ENCODE results near the gene EBF4. TPM values are rescaled to one million over a fixed set of nuclear protein-coding genes. Genes with fewer than 3 reads are reported as not detected.

Gene EBF4
- total RNA-seq, 6 experiments from 2014 or later: 2.8 to 16.6 (median 6.2) TPM

GRCh38 chr20:2752567-2753460 lies 60.2 kb downstream of the EBF4 start:
- H3K4me1 ChIP-seq: peaks cover 0 to 24% (median 4%) of the 10 kb centered on the region in 4 donors
- intact Hi-C loops (cut with DNase I): loop anchor here in 1 of 2 donors (10.0 kb wide), 1 partner anchor 112 kb away; no protein-coding TSS in a partner anchor
- DNase-seq (peak in 2 of 3 donors; percentile 45 to 48), ATAC-seq (no peak)
- 31% methylated on average over 22 of the region's 47 CpGs for WGBS (ENCODE audit: insufficient coverage, low coverage, low lambda C conversion rate, missing lambda C conversion rate)
- no peak overlapping the region for H3K27ac ChIP-seq
- peak overlapping the region; percentile 38 to 64 (median 55) for H3K4me3 ChIP-seq
- H3K9me3 ChIP-seq: no peaks in the 10 kb centered on the region
- no peaks in the 10 kb centered on the region for H3K27me3 ChIP-seq
- H3K36me3 ChIP-seq: no peaks in the 10 kb centered on the region
- TF ChIP-seq CTCF (IDR thresholded peaks at IDR 0.05): peak; percentile 27 to 52 (median 49)
- TF ChIP-seq POLR2A (IDR thresholded peaks at IDR 0.05): no peak

GRCh38 chr20:2753461-2754040 lies 61.0 kb downstream of the EBF4 start:
- peaks cover 0 to 24% (median 4%) of the 10 kb centered on the region in 4 donors for H3K4me1 ChIP-seq
- no peaks in the 10 kb centered on the region for H3K27me3 ChIP-seq
- WGBS (ENCODE audit: insufficient coverage, low coverage, low lambda C conversion rate, missing lambda C conversion rate): 82% methylated on average over 4 of the region's 6 CpGs
- H3K9me3 ChIP-seq: no peaks in the 10 kb centered on the region
- intact Hi-C loops (cut with DNase I): loop anchor here in 1 of 2 donors (10.0 kb wide), 1 partner anchor 111 kb away; no protein-coding TSS in a partner anchor
- no peaks in the 10 kb centered on the region for H3K36me3 ChIP-seq
- no peak overlapping the region for H3K27ac ChIP-seq
- no peak overlapping the region for H3K4me3 ChIP-seq
- no peak for TF ChIP-seq POLR2A (IDR thresholded peaks at IDR 0.05)
- TF ChIP-seq CTCF (IDR thresholded peaks at IDR 0.05): no peak
- DNase-seq (peak in 1 of 3 donors; percentile 32), ATAC-seq (no peak)

- H3K27ac ChIP-seq: no peak overlapping the region
- DNase-seq: peak in 1 of 3 donors; percentile 31
- H3K4me1 ChIP-seq: peaks cover 0 to 24% (median 4%) of the 10 kb centered on the region in 4 donors
- no peaks in the 10 kb centered on the region for H3K9me3 ChIP-seq
- no peak for ATAC-seq
- intact Hi-C loops (cut with DNase I): loop anchor here in 1 of 2 donors (10.0 kb wide), 1 partner anchor 110 kb away; no protein-coding TSS in a partner anchor
- H3K27me3 ChIP-seq: no peaks in the 10 kb centered on the region
- TF ChIP-seq POLR2A (IDR thresholded peaks at IDR 0.05) (no peak), CTCF (IDR thresholded peaks at IDR 0.05) (no peak)
- no peaks in the 10 kb centered on the region for H3K36me3 ChIP-seq
- WGBS (ENCODE audit: insufficient coverage, low coverage, low lambda C conversion rate, missing lambda C conversion rate): 80% methylated on average over 2 of the region's 2 CpGs
- no peak overlapping the region for H3K4me3 ChIP-seq
Measured at GRCh38 chr20:2754424-2754823, 61.8 kb downstream of the EBF4 start.

- H3K27me3 ChIP-seq: no peaks in the 10 kb centered on the region
- no peaks in the 10 kb centered on the region for H3K9me3 ChIP-seq
- H3K4me3 ChIP-seq: no peak overlapping the region
- TF ChIP-seq CTCF (IDR thresholded peaks at IDR 0.05) (no peak), POLR2A (IDR thresholded peaks at IDR 0.05) (no peak)
- no peak overlapping the region for H3K27ac ChIP-seq
- whole genome bisulfite sequencing (ENCODE audit: insufficient coverage, low coverage, low lambda C conversion rate, missing lambda C conversion rate): 66% methylated on average over 14 of the region's 18 CpGs
- ATAC-seq: no peak
- DNase-seq: peak in 1 of 3 donors; percentile 43
- peaks cover 0 to 22% (median 4%) of the 10 kb centered on the region in 4 donors for H3K4me1 ChIP-seq
- no peaks in the 10 kb centered on the region for H3K36me3 ChIP-seq
- intact Hi-C loops (cut with DNase I): loop anchor here in 1 of 2 donors (10.0 kb wide), 1 partner anchor 109 kb away; no protein-coding TSS in a partner anchor
Measured at GRCh38 chr20:2755451-2756055, 63.0 kb downstream of the EBF4 start.

All from right lobe of liver (tissue), 6 donors.